ENCODE results near the gene KIAA1191.
"Not testable (repeated sequence)": the region's sequence is repeated elsewhere in the genome, so short reads cannot be mapped to it uniquely, and the experiment has no call there.

Gene KIAA1191

DNA sequence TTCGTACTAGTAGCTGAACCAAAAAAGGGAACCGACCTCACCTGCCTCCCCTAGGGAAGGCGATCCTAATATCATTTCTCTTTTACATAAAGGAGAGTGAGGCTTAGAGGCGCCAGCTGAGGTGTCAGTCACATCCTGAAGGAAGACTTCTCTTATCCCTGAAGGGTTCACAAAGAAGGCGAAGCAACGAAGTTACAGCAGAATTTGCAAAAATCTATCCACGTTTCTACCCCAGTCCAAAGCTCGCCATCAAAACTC lies 598 bp upstream of the KIAA1191 start:
- no peak for DNase-seq

DNA sequence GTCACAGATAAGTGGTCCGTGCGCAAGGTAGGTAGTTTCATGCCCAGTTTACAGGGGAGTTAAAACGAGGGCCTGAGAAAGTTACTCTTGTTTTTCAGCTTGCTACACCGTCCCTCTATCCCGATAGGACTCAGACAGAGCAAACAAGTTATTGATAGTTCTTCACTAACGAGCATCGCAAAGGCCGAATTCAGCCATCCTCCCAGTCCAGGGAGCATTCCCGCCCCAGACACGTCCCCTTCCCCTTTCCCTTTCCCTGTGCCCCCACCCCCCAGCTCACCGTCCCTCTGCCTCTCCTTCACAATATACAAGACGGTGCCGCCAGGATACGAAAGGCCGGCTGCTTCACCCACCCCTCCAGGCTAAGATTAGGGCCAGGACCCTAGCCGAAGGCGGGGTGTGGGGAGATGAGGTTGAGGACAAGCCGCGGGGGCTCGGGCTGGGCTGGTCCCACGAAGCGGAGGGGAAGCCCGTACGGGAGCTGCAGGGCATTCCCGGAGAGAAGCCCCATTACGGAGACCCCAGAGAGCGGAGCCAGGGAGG lies 599 bp downstream of the KIAA1191 start:
- no peak for DNase-seq

DNA sequence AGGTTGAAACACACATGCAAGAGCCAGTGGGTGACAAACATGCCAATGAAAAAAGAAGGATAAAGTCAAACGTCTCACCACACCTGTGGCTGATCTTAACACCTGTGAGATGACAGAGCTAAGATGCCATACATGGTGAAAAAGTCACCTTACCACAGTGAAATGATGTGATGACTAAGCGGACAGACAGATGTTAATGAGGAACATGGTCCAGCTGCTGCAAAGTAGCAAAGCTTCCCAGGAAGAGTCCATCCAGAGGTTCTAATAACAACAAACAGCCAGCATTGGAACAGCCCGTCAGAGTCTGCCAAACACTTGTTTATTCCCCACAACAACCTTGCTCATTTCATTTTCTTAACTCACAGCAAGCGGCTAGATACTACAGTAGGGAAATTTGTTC lies 1.9 kb downstream of the KIAA1191 start:
- peak; percentile 30 for DNase-seq

DNA sequence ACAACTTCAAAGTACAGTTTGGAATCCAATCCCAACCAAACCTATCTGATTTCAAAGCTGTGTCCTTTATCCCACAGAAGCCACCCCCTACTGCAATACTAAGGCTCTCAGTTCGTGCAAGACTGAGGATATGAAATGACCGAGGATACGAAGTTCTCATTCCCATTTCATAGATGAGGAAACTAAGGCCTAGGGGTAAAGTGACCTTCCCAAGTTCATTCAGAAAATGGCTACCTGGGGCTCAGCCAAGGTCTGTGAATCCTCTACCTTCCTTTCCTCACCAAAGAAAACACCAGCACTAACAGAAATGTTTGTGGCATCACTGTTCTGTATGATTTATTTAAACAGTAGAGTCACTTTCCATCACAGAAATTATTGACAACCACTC lies 5.4 kb downstream of the KIAA1191 start:
- no peak for DNase-seq

DNA sequence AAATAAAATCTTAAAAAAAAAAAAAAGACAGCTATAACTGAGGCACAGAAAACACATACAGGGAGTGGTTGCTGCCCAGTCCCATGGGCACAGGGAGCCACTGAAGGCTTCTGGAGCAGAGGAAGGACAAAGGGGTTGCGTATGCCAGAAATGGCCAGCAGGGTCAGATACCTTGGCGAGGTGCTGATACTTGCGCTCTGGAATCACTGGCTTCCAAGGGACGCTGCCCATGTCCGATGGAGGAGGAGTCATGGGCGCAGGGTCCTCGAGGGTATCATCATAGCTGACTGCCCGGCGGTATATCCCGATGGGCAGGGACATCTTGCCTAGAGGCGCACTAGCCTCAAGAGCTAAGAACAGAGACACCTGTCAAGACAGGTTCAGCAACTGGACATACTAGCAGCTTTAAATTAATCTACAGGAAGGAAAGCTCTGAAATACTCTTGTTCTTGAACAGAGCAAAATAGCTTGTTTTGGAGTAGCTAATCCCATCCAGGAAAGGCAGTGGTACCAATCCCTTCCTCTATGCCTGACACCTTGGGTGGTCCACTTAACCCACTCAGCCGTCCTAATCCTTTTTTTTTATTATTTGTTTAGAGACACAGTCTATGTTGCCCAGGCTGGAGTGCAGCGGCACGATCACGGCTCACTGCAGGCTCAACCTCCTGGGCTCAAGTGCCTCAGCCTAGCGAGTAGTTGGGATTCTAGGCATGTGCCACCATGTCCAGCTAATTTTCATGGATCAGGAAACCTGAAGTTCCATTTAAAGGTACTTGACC lies 6.0 kb downstream of the KIAA1191 start:
- no peak for DNase-seq

DNA sequence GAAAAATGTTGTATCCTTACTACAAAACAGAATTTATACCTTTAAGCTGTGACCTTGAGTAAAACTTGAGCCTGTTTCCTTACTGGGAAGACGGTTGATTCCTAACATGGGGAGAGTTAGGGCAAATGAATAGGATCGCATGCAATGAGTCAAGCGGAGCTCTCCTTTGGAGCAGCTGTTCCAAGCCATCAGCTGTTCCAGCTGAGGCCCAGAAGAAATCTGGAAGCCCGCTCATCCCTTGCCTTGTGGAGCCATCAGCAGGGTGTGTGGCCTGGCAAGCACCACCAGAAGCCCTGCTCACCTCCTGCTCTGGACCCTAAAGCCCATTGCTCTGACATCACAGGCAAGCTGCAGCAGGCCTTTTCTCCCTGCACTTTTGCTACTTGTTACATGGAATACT lies 8.0 kb downstream of the KIAA1191 start:
- no peak for DNase-seq

DNA sequence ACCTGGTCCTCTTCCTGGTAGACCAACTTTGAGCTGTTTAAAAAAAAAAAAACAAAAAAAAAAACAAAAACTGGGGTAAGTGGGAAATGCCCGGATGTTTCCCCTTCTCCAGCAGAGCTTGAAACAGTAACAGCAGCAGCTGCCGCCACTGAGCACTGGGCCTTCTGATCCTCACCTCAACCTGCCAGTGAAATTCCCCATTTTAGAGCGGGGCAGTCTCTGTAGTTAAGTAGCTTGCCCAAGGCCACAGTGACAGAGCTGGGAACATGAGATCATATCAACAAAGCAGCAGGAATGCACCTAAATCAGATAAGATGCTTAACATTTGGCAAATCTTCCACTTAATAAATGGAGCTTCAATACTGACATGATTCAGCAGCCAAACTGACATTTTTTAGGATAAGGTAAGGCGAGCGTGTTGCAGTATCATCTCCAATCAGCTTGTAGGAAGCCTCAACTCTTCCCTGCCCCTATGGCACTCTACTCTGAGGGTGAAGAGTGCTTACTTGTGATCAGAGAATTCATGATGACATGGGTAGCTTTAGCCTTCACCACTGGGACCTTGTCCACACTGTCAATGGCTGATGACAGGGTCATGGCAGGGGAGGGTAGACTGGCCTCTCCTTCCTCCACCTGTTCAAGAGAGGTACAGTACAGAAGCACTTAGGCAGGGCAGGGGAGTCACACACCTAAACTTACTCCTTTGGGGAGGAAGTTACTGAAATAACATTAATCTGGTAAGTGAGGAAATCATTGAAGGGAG lies 9.3 kb downstream of the KIAA1191 start:
- DNase-seq = no peak

DNA sequence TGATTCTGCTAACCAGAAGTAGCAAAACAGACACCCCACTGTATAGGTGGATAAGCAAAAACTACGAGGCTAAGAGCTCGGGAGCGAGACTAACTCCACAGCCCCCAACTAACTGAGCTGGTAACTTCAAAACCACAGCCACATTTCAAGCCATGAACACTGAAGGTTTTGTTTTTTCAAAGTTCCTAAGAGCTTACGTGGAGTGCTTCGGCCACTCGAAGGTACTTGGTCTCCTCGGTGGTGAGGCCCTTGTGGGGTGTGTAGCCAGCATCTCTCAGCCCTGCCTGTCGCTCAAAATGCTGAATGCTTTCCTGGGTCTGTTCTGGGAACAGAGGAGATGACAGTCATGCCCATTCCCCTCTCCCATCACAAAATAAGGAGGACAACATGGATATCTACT lies 11.1 kb downstream of the KIAA1191 start:
- DNase-seq = no peak

DNA sequence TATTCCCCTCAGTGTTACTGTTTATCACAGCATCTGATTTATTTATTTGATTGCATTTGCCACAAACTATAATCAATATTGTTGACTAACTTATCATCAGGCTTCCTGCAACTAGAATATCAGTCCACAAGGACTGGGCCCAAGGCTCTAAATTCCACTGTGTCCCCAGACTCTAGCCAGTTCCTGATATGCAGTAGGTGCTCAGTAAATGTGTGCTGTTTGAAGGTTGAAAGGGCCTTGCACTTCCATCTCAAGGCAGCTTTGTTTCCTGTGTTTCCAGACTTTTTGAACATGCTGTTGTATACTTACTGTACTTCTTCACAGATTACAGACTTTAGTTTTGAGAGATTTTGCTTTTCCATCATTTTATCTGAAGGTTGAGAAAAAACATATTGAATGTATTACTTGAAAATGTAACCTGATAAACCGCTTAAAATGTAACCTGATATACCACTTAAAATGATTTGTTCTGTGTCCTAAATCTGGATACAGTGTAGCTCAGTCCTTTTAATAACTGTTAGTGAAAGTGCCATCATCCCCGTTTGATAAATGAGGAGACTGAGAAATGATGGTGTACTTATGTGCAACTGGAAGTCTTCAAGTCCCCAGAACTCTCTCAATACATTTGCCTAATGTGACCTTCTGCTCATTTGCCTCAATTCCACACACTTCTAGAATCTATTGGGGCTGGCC lies 18.7 kb downstream of the KIAA1191 start:
- no peak for DNase-seq

DNA sequence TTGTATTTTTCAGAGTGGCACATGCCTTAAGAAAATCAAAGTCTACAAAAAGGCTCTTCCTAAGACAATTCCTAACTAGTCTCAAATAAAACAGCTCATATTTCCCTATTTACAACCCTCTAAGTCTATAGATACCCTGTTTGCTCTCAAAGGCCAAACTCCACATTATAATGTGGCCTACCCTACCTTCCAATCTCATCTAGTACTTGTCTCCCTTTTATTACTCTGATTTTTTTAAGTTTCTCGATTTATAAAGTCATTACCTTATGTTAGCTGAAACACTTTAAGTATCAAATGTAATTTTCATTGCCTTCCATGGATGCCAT lies 19.4 kb downstream of the KIAA1191 start:
- no peak for DNase-seq

DNA sequence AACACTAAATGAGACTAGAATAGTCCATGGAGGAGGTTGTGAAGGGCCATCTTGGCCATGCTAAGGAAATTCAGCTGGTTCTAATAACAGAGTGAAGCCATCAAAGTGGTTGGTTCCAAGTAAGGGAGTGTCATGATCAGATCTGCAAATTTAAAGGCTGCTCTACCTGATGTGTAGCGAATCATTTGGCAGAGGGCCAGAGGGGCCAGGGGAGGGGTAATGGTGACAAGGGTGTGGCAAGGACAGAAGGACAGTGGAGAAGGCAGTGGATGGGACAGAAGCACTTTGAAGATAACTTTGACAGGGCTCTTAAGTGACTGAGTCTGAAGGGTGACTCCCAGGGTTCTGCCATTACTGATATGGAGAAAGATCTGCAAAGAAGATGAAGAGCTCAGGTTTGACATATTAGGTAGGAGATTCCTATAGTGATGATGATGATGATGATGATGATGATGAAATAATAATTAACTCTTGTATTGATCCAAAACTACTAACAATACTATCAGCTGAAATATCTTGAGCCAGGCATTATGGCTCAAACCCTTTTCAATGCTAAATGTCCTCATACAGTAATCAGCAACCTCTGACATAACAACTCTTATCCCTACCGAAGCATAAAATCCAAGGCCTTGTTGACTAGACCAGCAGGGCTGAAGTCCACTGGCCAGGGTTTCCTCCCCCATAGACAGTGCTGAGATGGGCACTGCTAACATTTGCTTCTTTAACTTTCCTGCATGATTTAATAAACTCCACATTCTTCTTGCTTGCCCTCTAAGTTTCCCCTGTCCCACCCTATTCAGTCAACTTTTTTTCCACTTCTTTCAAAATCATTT lies 20.0 kb downstream of the KIAA1191 start:
- no peak for DNase-seq

DNA sequence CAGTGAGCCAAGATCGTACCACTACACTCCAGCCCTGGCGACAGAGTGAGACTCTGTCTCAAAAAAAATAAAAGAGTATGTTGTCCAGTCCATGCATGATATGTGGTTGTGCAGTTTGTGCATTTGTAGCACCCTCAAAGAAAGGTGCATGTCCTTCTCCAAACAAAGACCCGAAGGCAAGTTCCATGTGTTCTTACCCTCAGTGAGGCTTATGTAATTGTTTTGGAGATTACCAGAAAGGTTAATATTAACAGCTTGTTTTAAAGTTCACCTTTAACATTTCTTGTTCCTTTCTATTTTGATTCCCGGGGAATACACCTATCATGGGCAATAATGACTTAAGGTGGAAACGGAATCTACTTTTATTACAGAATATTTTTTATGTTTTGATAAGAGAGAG lies 22.3 kb downstream of the KIAA1191 start:
- no peak for DNase-seq

DNA sequence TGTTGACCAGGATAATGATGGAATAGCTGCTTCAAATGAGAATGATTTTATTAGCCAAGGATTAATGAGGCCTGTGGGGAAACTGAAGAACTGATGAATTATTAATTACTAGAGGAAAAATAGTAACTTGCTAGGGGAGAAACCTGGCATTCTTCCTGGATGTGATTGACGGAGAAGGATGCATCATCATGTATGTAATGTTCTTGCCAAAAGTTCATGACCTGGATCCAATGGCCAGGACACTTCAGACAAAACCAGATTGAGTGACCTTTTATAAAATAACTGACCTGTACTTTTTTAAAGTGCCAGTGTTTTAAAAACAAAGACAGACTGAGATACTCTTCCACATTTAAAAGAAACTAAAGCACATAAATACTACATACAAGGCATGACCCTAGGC lies 23.7 kb downstream of the KIAA1191 start:
- DNase-seq = peak; percentile 14

DNA sequence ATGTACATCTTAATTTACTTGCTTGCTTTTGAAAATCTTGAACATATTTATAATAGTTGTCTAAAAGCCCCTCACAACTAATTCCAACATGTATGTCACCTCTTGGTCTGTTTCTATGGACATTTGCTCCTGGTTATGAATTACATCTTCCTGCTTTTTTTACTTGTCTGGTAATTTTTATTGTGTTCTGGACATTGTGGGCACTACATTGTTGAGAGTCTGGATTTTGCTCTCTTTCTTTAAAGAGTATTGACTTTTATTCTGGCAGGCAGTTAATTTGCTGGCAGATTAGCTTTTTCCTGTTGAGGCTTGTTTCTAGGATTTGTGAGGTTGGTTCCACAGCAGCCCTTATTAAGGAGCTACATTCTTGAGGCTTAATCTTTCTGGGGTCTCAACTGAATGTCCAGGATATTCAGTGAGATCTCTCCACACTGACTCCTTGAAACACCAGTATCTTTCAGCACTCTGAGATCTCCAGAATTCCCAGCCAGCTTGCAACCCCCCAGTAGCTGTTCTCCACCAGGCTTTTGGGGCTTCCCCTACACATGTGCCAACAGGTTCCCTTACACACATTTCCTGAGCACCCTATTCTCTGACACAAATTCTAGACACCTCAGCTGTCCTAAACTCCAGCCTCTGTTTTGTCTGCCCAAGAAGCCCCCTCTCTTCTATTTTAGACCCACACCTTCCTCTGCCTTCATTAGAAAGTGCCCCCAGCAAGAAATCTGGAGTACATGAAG lies 27.4 kb downstream of the KIAA1191 start:
- DNase-seq = no peak

DNA sequence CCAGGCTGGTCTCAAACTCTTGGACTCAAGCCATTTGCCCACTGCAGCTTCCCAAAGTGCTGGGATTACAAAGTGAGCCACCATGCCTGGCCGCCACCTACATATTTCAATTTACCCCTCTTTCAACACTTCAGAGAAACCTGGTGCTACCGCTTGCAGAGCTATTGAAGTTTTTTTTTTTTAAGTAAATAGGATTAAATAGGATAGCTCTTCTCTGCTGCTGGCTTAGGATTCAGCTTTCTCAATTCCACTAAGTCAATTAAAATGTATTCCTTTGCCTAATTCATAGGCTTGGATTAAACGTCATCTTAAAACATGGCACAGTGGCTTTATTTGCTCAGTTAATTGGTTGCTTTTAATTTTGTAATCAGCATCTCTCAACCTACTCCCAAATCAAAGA lies 41.0 kb downstream of the KIAA1191 start:
- no peak for DNase-seq

DNA sequence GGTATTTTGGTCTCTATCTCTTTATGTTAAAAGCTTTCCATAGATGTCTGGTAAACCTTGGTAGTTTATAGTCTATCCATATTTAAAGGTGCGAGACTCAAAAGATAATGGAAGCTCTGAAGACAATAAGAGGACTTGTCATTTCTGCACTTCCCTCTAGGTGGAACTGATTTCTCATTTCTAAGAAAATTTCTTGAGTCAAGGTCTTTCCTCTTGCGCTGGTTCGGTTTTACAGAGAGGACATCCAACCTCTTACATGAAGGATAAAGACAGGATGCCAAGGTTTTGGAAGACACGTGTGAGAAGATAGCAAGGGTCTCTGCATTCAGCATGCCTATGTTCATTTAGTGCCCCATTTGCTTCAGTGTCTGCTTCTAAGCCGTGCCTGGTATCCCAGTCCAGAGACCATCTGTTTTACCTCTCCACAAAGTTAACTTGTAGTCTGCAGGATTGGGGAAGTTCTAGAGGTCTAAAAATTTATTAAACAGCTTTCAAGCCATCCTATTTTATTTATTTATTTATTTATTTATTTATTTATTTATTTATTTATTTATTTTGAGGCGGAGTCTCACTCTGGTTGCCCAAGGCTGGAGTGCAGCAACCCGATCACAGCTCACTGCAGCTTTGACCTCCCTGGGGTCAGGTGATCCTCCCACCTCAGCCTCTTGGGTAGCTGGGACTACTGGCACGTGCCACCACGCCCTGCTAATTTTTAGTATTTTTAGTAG lies 41.6 kb downstream of the KIAA1191 start:
- no peak for DNase-seq

DNA sequence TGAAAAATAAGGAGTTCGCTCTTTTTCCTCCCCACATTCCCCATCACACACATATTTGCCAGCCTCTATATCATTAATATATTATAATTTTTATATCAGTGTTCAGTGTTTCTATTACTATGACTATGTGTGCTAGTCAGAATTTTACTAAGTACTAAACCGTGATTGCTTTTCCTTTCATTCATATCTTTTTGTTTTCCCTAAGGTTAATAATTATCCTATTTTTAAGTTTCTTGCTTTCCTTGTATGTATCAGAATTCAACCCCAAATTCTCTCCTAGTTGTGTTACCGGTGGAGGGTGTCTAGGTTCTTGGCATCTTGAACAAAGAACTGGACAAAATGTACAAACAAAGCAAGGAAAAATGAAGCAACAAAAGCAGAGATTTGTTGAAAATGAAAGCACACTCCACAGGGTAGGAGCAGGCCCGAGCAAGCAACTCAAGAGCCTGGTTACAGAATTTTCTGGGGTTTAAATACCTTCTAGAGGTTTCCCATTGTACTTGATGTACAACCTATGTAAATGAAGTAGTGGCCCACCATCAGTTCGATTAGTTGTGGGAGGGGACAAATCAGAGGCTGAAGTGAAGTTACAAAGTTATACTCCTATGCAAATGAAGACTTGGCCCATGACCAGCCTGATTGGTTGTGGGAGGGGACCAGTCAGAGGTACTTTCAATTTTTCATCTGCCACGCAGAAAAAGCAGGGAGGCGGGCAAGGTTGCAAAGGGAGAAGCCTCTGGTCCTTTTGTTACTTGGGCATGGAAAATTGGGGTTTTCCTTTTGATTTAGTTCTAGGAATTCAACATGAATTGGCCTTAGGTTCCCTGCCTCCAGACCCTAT lies 43.8 kb downstream of the KIAA1191 start:
- no peak for DNase-seq

DNA sequence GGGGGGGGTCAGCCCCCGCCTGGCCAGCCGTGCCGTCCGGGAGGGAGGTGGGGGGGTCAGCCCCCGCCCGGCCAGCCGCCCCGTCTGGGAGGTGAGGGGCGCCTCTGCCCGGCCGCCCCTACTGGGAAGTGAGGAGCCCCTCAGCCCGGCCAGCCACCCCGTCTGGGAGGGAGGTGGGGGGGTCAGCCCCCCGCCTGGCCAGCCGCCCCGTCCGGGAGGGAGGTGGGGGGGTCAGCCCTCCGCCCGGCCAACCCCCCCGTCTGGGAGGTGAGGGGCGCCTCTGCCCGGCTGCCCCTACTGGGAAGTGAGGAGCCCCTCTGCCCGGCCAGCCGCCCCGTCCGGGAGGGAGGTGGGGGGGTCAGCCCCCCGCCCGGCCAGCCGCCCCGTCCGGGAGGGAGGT lies 56.2 kb downstream of the KIAA1191 start:
- not testable (repeated sequence) for DNase-seq

All from HCEC 1CT (cell line).